ENCODE results near the gene DOCK1.
"Not testable (repeated sequence)": the region's sequence is repeated elsewhere in the genome, so short reads cannot be mapped to it uniquely, and the experiment has no call there.

Gene DOCK1

DNA sequence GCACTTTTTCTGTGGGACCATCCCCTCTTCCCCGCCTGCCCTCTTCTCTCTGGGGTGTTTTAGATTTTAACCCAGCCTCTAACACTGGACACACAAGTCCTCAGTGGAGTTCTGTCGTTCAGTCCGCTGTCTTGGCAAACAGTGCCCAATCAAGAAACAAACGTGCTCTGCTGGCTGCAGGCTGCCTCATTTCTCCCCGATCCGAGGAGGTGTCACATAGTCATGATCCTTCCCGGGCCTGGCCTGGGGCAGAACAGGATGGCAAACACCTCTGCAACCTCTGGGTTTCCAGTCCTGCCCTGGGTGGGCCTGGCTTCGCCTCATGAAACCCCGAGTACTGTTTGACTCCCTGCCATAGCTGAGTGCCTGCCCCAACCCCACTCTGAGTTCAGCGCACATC is 402.1 kb downstream of the DOCK1 start:
- TF ChIP-seq, protein P1, sequence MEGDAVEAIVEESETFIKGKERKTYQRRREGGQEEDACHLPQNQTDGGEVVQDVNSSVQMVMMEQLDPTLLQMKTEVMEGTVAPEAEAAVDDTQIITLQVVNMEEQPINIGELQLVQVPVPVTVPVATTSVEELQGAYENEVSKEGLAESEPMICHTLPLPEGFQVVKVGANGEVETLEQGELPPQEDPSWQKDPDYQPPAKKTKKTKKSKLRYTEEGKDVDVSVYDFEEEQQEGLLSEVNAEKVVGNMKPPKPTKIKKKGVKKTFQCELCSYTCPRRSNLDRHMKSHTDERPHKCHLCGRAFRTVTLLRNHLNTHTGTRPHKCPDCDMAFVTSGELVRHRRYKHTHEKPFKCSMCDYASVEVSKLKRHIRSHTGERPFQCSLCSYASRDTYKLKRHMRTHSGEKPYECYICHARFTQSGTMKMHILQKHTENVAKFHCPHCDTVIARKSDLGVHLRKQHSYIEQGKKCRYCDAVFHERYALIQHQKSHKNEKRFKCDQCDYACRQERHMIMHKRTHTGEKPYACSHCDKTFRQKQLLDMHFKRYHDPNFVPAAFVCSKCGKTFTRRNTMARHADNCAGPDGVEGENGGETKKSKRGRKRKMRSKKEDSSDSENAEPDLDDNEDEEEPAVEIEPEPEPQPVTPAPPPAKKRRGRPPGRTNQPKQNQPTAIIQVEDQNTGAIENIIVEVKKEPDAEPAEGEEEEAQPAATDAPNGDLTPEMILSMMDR (IDR thresholded peaks at IDR 0.05; ENCODE audit: extremely low read depth, insufficient read depth, missing control alignments) = no peak
- in situ Hi-C loops (cut with MboI; ENCODE audit: low pct_unique_long_range_greater_than_20kb, low sequenced_read_pairs, unreplicated experiment) = no loop called here
- DNase-seq (ENCODE audit: low spot score) = no peak

- TF ChIP-seq, protein P1 (IDR thresholded peaks at IDR 0.05; ENCODE audit: extremely low read depth, insufficient read depth, missing control alignments) = no peak
- in situ Hi-C loops (cut with MboI; ENCODE audit: low pct_unique_long_range_greater_than_20kb, low sequenced_read_pairs, unreplicated experiment) = no loop called here
These were observed 402.8 kb downstream of the DOCK1 start for GRCh38 chr10:127308031-127308430.

GRCh38 chr10:127309619-127310018 is 404.4 kb downstream of the DOCK1 start:
- DNase-seq (ENCODE audit: low spot score); in situ Hi-C loops (cut with MboI; ENCODE audit: low pct_unique_long_range_greater_than_20kb, low sequenced_read_pairs, unreplicated experiment): not testable (repeated sequence)

More at GRCh38 chr10:127308031-127308430, 402.8 kb downstream of the DOCK1 start:
- no peak for DNase-seq (ENCODE audit: low spot score)

DNA sequence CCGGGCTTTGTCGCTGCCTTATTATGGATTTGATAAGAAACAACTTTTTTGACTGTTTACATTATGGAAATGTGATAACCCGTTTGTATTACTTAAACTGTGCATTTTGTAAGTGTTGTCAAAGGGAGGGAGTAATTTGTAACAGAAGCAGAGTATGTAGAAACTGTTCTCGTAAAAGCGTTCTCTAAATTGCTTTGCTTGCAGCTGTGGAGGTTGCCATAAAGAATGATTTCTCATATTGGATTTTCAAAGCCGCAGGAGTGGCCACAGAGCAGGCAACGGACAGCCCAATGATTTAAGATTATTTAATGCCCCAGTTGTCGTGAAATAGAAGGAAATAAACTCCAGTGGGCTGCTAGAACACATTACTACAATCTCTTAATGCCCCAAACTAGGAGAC is 405.2 kb downstream of the DOCK1 start:
- no peak for DNase-seq (ENCODE audit: low spot score)
- in situ Hi-C loops (cut with MboI; ENCODE audit: low pct_unique_long_range_greater_than_20kb, low sequenced_read_pairs, unreplicated experiment) = no loop called here
- TF ChIP-seq, protein P1 (IDR thresholded peaks at IDR 0.05; ENCODE audit: extremely low read depth, insufficient read depth, missing control alignments) = no peak

DNA sequence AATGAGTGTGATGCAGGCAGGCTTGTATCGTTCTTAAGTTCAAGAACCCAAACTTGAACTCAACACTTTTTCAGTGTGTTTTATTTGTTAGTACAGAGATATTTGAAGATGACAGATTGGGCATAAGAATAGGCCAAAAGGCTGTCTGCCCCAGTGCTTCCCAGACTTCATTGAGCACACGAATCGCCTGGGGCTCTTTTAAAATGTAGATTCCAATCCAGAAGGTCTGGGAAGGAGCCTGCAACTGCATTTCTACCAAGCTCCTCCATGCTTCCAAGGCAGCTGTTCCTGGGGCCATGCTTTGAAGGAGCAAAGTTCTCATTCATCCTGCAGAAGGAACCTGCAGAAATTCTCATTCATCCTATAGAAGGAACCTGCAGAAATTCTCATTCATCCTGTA is 405.7 kb downstream of the DOCK1 start:
- in situ Hi-C loops (cut with MboI; ENCODE audit: low pct_unique_long_range_greater_than_20kb, low sequenced_read_pairs, unreplicated experiment) = no loop called here
- DNase-seq (ENCODE audit: low spot score) = no peak
- TF ChIP-seq, protein P1 (IDR thresholded peaks at IDR 0.05; ENCODE audit: extremely low read depth, insufficient read depth, missing control alignments) = no peak

DNA sequence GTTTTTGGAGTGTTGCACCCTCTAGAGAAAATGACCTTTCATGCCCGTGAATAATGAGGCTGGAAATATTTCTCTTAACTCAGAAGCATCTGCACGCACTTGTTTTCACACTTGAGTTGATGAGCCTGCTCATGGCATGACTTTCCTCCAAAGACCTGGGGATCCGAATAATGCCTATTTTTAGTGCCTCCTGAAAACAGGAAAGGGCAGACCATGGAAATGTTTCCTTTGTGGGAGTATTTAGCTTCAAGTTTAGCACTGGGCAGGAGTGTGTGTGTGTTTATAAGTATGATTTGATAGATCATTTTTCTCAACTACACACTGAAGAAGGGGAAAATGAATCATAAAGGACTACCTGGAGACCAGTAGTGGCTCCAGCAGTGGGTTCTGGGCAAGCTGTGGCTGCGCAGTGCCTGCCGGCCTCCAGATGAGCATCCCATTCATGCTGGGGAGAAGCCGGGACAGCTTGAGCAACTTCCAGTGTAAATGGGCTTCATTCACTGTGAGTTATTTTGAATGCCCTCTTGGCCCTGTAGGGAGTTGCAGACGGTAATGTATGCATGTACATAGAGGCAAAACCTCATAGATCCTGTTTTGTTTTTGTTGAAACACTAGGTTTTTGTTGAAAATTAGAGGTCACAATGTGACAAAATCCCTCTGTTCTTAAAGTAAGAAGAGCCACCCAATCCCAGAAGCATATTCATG is 408.9 kb downstream of the DOCK1 start:
- TF ChIP-seq, protein P1 (IDR thresholded peaks at IDR 0.05; ENCODE audit: extremely low read depth, insufficient read depth, missing control alignments) = no peak
- in situ Hi-C loops (cut with MboI; ENCODE audit: low pct_unique_long_range_greater_than_20kb, low sequenced_read_pairs, unreplicated experiment) = no loop called here
- DNase-seq (ENCODE audit: low spot score) = no peak

- in situ Hi-C loops (cut with MboI; ENCODE audit: low pct_unique_long_range_greater_than_20kb, low sequenced_read_pairs, unreplicated experiment) = no loop called here
- DNase-seq (ENCODE audit: low spot score) = no peak
- TF ChIP-seq, protein P1 (IDR thresholded peaks at IDR 0.05; ENCODE audit: extremely low read depth, insufficient read depth, missing control alignments) = no peak
These were observed 409.6 kb downstream of the DOCK1 start for GRCh38 chr10:127314797-127315196.
